ENCODE data around the gene CNPY2.

DNA sequence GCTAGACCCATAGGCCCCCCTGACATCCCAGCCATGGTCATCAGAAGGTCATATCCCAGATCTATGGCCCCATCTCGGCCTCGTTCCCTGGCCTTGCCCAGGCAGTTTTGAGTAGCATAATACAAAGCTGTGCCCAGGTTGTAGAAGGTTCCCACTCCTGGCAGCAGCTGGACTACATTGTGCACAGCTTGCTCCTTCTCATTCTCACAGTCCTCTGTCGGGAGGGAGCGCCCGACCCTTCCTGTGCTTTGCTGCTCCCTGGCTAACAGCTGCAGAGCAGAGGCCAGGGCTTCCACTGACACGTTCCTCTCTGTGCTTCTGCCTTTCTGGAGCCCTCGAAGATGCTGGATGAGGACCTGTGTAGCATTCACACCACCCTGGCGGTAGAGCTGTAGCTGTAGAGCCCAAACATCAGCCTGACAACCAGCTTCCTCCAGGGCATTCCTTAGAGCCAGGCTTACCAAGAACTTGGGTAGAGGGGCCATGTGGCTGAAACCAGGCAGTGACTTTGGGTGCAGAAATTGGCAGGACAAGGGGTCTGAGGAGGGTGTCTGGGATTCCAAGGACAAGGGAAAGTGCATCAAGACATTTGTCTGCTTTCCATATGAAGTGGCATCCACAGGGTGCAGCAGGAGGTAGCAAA is 45.8 kb upstream of the CNPY2 start:
- TF ChIP-seq, protein P1, sequence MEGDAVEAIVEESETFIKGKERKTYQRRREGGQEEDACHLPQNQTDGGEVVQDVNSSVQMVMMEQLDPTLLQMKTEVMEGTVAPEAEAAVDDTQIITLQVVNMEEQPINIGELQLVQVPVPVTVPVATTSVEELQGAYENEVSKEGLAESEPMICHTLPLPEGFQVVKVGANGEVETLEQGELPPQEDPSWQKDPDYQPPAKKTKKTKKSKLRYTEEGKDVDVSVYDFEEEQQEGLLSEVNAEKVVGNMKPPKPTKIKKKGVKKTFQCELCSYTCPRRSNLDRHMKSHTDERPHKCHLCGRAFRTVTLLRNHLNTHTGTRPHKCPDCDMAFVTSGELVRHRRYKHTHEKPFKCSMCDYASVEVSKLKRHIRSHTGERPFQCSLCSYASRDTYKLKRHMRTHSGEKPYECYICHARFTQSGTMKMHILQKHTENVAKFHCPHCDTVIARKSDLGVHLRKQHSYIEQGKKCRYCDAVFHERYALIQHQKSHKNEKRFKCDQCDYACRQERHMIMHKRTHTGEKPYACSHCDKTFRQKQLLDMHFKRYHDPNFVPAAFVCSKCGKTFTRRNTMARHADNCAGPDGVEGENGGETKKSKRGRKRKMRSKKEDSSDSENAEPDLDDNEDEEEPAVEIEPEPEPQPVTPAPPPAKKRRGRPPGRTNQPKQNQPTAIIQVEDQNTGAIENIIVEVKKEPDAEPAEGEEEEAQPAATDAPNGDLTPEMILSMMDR (conservative IDR thresholded peaks at IDR 0.05): no peak
- TF ChIP-seq ZFX (IDR thresholded peaks at IDR 0.05): no peak
